Skeletal muscle tissue (tissue), 4 donors: Measurements from ENCODE around the gene LAMA1. TPM values are rescaled to one million over a fixed set of nuclear protein-coding genes. Genes with fewer than 3 reads are reported as not detected.

Experiments
- H3K27ac ChIP-seq: one replicate; pipeline ENCODE4 v1.7.0; 2013; ENCODE audit warnings: mild to moderate bottlenecking, low read depth, low read length, inconsistent platforms
- H3K27me3 ChIP-seq, 3 donors: one replicate each; pipeline ENCODE4 v1.7.0; 2013; ENCODE audit warnings: low read length in 3 of 3; ENCODE audit not compliant: control insufficient read depth in 3 of 3, insufficient read depth in 3 of 3
- H3K36me3 ChIP-seq, 3 donors: one replicate each; pipeline ENCODE4 v1.7.0; 2013; ENCODE audit warnings: low read length in 3 of 3; ENCODE audit not compliant: control insufficient read depth in 3 of 3, insufficient read depth in 3 of 3
- H3K4me1 ChIP-seq, 3 donors: one replicate each; pipeline ENCODE4 v1.7.0; 2013; ENCODE audit warnings: low read length in 3 of 3, mild to moderate bottlenecking in 3 of 3; ENCODE audit not compliant: control insufficient read depth in 3 of 3, insufficient read depth in 3 of 3
- H3K4me3 ChIP-seq, 3 donors: one replicate each; pipeline ENCODE4 v1.7.0; 2013; ENCODE audit warnings: low read length in 3 of 3
- H3K9ac ChIP-seq, 3 donors: one replicate each; pipeline ENCODE4 v1.7.0; 2013; ENCODE audit warnings: low read length in 3 of 3, mild to moderate bottlenecking in 3 of 3, moderate library complexity in 2 of 3, low read depth in 1 of 3
- H3K9me3 ChIP-seq, 3 donors: one replicate each; pipeline ENCODE4 v1.7.0; 2013; ENCODE audit warnings: low read length in 3 of 3; ENCODE audit not compliant: control insufficient read depth in 3 of 3
- total RNA-seq: library from RNA; depleted of rRNA; stranded (reverse); fragments of >200 nt; gene quantifications from one replicate; pipeline ENCODE4 v1.2.3, GENCODE V29; 2014
- donor health status: Osteomylitis.

Gene LAMA1
- total RNA-seq, 1 donor from 2014 or later, result 4.2 TPM

DNA sequence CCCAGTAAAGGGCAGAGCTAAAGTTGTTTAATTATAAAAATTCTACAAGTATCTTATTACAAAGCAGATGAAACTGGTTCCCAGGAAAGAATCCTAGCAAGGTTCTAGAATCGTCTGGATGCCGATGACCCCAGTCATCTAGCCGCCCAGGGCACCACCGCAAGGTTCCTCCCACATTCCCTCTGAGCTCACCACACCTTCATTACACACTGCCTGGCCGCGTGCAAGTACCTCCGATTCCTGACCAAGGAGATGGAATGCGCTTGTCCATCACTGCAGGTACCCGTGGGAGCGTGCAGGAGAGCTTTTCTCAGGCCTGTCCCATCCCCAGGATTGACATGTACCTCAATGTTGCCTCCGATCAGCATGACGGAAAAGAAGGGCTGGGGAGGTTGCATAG lies 158.5 kb downstream of the LAMA1 start:
- Histone ChIP-seq H3K27ac (no peak overlapping the region), H3K27me3 (peaks cover 0 to 2% (median 0%) of the 10 kb centered on the region in 3 donors), H3K4me1 (no peaks in the 10 kb centered on the region), H3K9me3 (no peaks in the 10 kb centered on the region), H3K36me3 (no peaks in the 10 kb centered on the region), H3K9ac (no peak overlapping the region), H3K4me3 (no peak overlapping the region)

DNA sequence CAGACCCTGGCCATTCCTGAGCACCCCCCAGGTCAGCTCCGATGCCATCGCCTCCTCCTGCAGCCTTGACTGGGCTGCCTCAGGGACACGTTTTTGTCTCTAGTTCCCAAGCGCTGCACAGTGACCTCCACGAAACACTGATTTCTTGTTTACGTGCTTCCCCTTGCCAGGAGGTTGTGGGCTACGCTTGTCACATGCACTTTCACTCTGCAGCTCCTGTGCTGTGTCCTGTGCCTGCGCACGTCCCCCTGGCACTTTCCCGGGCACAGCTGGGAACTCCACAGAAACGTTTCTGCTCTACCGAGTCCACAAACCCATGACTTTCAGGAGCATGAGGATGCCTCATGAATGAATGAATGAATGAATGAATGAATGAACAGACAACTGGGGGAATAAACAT lies 160.6 kb downstream of the LAMA1 start:
- no peak overlapping the region for H3K27ac ChIP-seq
- H3K9me3 ChIP-seq, result no peaks in the 10 kb centered on the region
- H3K36me3 ChIP-seq, result no peaks in the 10 kb centered on the region
- H3K4me1 ChIP-seq, result no peaks in the 10 kb centered on the region
- no peak overlapping the region for H3K4me3 ChIP-seq
- no peak overlapping the region for H3K9ac ChIP-seq
- peaks cover 0 to 2% (median 0%) of the 10 kb centered on the region in 3 donors for H3K27me3 ChIP-seq

DNA sequence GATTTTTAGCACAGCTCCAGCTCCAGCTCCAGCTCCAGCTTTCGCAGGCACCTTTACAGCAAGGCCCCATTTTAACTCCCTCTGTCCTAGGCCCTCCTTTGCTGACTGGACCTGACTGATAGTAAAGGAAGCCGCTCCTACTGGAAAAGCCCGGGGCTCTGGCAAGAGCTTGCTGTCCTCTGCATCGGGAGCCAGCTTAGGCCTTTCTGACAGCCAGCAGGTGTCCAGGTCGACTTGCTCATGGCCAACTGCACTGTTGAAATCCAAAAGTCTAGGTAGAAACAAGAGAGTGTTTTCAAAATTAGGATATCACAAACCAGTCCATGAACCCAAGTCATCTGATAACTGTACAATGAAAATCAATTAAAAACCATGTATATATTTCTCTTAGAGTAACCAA lies 161.1 kb downstream of the LAMA1 start:
- Histone ChIP-seq H3K27ac (no peak overlapping the region), H3K4me1 (no peaks in the 10 kb centered on the region), H3K27me3 (peaks cover 0 to 2% (median 0%) of the 10 kb centered on the region in 3 donors), H3K9me3 (no peaks in the 10 kb centered on the region), H3K36me3 (no peaks in the 10 kb centered on the region), H3K4me3 (no peak overlapping the region), H3K9ac (no peak overlapping the region)

DNA sequence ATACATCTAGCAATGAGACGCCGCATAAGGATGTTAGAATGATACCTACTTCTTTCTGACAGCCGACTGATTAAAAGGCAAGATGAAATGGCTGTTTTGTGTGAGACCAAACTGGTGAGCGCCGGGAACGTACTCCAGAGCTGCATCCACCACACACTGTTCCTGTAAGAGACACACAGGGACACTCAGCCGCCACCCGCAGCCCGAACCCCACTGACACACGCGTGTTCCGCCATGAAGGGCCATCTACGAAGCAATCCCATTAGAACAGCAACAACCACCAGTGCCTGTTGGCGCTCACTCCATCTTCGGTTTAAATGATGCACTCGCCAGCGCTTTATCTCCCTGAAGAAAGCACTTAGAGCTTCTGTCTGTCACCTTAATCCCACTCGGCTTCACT lies 162.3 kb downstream of the LAMA1 start:
- Histone ChIP-seq H3K27ac (no peak overlapping the region), H3K4me1 (no peaks in the 10 kb centered on the region)

DNA sequence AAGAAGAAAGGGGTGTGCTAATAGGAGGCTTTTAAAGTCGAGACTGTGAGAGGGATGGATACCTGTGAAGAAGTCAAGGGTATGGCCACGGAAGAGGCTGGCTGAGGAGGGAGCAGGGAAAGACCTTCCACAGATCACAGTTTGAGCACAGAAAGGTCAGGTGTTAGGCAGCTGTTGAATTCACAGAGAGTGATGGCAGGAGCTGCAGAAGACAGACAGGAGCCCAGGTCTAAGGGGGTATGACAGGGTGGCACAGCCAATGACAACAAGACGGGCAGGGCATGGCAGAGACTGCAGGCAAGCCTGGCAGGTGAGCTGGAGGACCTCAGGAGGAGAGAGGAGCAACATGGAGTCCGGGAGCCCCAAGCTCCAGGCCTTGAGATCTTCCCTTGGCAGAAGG lies 163.1 kb downstream of the LAMA1 start:
- H3K4me3 ChIP-seq, result no peak overlapping the region
- peaks cover 0 to 4% (median 0%) of the 10 kb centered on the region in 3 donors for H3K27me3 ChIP-seq
- no peaks in the 10 kb centered on the region for H3K36me3 ChIP-seq
- no peaks in the 10 kb centered on the region for H3K4me1 ChIP-seq
- no peaks in the 10 kb centered on the region for H3K9me3 ChIP-seq
- no peak overlapping the region for H3K27ac ChIP-seq
- no peak overlapping the region for H3K9ac ChIP-seq

More for the DNA sequence above, 162.3 kb downstream of the LAMA1 start:
- Histone ChIP-seq H3K9ac (no peak overlapping the region), H3K9me3 (no peaks in the 10 kb centered on the region), H3K4me3 (no peak overlapping the region), H3K27me3 (peaks cover 0 to 4% (median 0%) of the 10 kb centered on the region in 3 donors), H3K36me3 (no peaks in the 10 kb centered on the region)

DNA sequence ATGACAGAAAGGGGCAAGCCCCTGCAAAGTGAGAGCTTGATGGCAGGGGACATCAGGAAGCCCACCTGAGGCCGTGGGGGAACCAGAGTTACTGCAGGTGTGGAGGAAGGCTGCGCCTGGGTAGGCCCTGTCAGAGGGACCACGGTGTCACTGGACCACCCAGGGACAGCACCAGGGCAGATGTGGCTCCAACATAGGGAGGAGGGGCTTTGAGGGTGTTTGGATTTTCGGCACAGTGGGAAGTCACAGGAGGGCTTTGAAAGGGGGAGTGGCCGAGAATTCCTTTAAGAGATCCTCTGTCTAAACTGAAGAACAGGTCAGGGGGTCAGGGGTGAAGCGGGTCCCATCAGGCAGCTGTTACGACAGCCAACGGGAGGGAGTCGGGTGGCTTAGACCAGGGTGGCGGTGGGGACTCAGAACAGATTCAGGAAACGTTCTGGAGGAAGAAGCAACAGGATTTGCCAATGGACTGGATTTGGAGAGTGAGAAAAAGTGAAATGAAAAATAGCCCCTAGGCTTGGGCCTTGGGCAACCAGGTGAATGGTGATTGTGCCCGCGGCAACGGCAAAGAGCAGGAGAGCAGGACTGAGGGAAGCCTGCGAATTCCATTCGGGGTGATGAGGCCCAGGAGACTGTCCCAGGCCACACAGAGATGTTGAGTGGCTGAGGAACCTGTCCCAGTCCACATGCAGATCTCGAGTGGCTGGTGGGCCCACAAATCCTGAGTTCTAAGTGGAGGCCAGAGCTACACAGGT lies 166.1 kb downstream of the LAMA1 start:
- Histone ChIP-seq H3K4me3 (no peak overlapping the region), H3K36me3 (no peaks in the 10 kb centered on the region), H3K27ac (no peak overlapping the region), H3K4me1 (no peaks in the 10 kb centered on the region), H3K9me3 (no peaks in the 10 kb centered on the region), H3K27me3 (peaks cover 0 to 9% (median 0%) of the 10 kb centered on the region in 3 donors), H3K9ac (no peak overlapping the region)

DNA sequence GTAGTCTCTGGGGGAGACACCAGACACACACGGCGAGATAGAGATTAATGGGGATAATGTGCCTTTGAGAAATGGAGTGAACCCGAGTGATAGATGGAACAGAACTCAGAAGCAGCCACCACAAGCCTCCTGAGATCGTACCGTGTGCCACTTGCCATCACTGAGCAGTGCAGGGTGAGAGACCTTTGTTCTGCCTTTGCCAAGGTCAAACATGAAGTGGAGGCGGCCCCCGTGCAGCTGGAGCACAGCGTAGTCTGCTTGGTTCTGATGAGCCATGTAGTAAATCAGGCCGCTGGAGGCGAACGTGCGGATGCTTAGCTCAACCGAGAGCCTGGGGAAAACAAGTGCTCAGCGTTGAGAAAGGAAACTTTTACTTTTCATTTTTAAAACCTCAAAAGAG lies 167.0 kb downstream of the LAMA1 start:
- Histone ChIP-seq H3K27me3 (peaks cover 0 to 11% (median 0%) of the 10 kb centered on the region in 3 donors), H3K9ac (no peak overlapping the region), H3K27ac (no peak overlapping the region), H3K4me3 (no peak overlapping the region), H3K36me3 (no peaks in the 10 kb centered on the region), H3K9me3 (no peaks in the 10 kb centered on the region), H3K4me1 (no peaks in the 10 kb centered on the region)

DNA sequence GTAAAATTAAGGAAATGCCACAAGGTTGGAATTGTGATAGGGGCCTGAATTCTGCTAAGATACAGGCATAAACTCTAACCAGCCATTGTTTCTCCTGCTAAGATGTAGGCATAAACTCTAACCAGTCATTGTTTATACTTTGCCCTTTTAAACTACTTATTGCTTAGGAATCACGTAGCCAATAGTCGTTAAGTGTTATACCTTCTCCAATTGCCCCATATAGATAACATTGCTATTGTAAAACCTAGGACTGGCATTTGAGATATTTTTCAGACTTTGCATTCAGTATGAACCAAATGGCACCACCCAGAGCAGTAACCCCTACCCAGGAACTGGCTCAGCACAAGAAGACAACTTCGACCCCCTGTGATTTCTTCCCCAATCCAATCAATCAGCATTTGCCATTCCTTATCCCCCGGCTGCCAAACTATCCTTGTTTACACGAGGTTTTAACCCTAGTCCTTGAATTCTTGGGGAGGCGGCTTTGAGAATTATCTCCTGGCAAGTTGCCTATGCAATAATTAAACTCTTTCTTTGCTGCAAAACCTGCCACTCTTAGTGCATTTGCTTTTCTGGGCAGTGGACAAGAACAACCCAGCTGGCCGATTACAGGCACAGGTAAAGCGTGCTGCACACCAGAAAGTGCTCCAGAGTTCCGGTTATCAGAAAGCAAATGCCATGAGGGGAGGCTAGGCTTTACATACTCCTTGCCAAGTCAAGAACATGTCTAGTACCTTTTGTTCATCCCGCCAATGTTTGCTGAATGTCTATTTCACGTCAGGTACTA lies 167.6 kb downstream of the LAMA1 start:
- no peak overlapping the region for H3K9ac ChIP-seq
- no peak overlapping the region for H3K4me3 ChIP-seq

DNA sequence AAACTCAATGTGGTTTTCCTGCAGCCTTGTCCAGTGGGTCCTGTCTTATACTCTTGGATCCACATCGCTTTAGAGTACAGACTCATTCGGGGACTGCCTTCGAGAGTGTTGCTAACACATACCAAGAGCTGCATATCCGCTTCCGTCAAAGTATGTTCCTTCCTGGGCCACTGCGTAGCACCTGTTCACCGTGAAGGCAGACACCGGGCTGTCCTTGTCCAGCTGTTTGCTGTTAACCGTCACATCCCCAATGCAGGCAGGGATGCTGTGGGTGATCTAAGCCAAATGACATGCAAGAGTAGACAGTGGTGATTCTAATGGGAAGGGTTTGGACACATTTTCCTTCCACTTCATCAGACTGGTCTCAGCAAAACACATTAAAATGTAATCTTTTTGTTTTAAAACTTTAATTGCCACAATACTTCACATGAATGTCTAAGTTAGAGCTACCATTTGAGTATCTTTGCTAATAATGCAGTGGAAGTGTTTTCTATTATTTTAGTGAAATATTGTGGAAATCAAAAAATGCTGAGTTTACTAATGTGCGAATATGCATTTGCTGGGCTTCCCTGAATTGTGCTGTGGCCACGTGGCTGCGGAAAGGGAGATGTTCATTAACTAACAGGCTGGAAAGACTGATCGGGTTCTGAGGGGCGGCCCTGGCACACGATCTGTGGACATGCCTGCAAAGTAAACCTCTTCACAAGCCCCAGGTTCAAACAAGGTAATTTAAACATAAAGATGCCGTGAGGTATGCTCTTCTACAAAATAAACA lies 169.1 kb downstream of the LAMA1 start:
- H3K4me1 ChIP-seq, result no peaks in the 10 kb centered on the region
- H3K9ac ChIP-seq, result no peak overlapping the region
- no peaks in the 10 kb centered on the region for H3K36me3 ChIP-seq
- H3K27ac ChIP-seq, result no peak overlapping the region
- H3K9me3 ChIP-seq, result no peaks in the 10 kb centered on the region
- no peak overlapping the region for H3K4me3 ChIP-seq
- peaks cover 0 to 11% (median 0%) of the 10 kb centered on the region in 3 donors for H3K27me3 ChIP-seq

More for the DNA sequence above, 167.6 kb downstream of the LAMA1 start:
- Histone ChIP-seq H3K36me3 (no peaks in the 10 kb centered on the region), H3K27ac (no peak overlapping the region), H3K27me3 (peaks cover 0 to 13% (median 0%) of the 10 kb centered on the region in 3 donors), H3K9me3 (no peaks in the 10 kb centered on the region), H3K4me1 (no peaks in the 10 kb centered on the region)
